ENCODE measurements around the gene PLAAT4.
"Not testable (repeated sequence)": the region's sequence is repeated elsewhere in the genome, so short reads cannot be mapped to it uniquely, and the experiment has no call there.

Gene PLAAT4

DNA sequence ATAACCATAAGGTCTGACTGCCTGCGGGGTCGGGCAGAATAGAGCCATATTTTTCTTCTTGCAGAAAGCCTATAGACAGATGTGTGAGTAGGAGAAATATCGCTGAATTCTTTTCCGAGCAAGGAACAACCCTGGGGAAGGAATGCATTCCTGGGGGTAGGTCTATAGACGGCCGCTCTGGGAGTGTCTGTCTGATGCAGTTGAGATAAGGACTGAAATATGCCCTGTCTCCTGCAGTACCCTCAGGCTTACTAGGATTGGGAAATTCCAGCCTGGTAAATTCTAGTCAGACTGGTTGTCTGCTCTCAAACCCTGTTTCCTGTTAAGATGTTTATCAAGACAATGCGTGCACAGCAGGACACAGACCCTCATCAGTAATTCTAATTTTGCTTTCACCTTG is 44.6 kb downstream of the PLAAT4 start:
- Mint-ChIP-seq H3K27me3 (peaks cover 13% of the 10 kb centered on the region), H3K36me3 (ENCODE audit: low read depth) (peaks cover 20% of the 10 kb centered on the region), H3K9me3 (peaks cover 22% of the 10 kb centered on the region)
- H3K4me3 Mint-ChIP-seq; H3K27ac Mint-ChIP-seq; intact Hi-C loops (cut with micrococcal nuclease); H3K4me1 Mint-ChIP-seq (ENCODE audit: low read depth): not testable (repeated sequence)

DNA sequence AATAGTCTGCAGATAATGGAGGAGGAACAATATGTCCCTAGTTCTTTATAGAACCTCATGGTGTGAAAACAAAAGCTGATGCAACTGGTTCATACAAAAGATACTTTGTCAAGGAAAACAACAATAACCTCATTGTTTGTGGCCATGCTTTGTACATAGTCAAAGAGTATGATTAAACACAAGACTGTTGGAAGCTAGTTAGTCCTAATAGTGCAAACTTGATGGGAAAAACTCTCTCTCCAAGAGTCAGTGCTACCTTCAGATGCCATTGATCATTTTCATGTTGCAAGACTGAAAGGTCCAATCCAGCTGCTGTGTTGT is 46.7 kb downstream of the PLAAT4 start:
- no peaks in the 10 kb centered on the region for H3K4me1 Mint-ChIP-seq (ENCODE audit: low read depth)
- no peak overlapping the region for H3K4me3 Mint-ChIP-seq
- peaks cover 20% of the 10 kb centered on the region for H3K36me3 Mint-ChIP-seq (ENCODE audit: low read depth)
- peaks cover 13% of the 10 kb centered on the region for H3K27me3 Mint-ChIP-seq
- no peak overlapping the region for H3K27ac Mint-ChIP-seq
- peaks cover 22% of the 10 kb centered on the region for H3K9me3 Mint-ChIP-seq
- intact Hi-C loops (cut with micrococcal nuclease), result no loop called here

DNA sequence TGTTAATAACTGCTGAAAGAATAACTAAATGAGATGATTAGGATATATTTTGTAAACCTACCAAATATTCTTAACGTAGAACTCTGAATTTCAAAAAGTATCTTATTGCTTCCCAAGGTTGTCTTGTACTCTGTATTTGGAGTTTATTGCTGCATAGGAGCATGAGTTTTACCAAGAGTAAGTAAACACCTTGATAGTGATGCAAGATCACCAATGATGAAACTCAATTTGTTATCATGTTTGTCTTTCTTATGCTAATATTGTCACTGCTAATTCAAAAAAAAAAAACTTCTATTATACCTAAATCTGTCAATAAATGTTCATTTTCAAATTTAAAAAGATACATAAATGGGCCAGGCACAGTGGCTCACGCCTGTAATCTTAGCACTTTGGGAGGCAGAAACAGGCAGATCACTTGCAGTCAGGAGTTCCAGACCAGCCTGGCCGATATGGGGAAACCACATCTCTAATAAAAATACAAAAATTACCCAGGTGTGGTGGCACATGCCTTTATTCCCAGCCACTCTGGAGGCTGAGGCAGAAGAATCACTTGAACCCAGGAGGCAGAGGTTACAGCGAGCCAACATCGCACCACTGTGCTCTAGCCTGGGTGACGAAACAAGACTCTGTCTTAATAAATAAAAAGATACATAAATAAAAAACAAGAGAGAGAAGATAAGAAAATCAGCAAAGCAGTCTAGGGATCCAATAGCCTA is 50.0 kb downstream of the PLAAT4 start:
- intact Hi-C loops (cut with micrococcal nuclease), result no loop called here
- H3K27ac Mint-ChIP-seq, result no peak overlapping the region
- no peak overlapping the region for H3K4me3 Mint-ChIP-seq
- H3K9me3 Mint-ChIP-seq, result peaks cover 9% of the 10 kb centered on the region
- H3K27me3 Mint-ChIP-seq, result peaks cover 26% of the 10 kb centered on the region
- peaks cover 7% of the 10 kb centered on the region for H3K36me3 Mint-ChIP-seq (ENCODE audit: low read depth)
- no peaks in the 10 kb centered on the region for H3K4me1 Mint-ChIP-seq (ENCODE audit: low read depth)

- no peak overlapping the region for H3K27ac Mint-ChIP-seq
- H3K4me1 Mint-ChIP-seq (ENCODE audit: low read depth), result peaks cover 9% of the 10 kb centered on the region
- no peak overlapping the region for H3K4me3 Mint-ChIP-seq
- intact Hi-C loops (cut with micrococcal nuclease), result no loop called here
- H3K9me3 Mint-ChIP-seq, result no peaks in the 10 kb centered on the region
- peaks cover 18% of the 10 kb centered on the region for H3K27me3 Mint-ChIP-seq
- no peaks in the 10 kb centered on the region for H3K36me3 Mint-ChIP-seq (ENCODE audit: low read depth)
These were observed 52.4 kb downstream of the PLAAT4 start for GRCh38 chr11:63589000-63589399.

DNA sequence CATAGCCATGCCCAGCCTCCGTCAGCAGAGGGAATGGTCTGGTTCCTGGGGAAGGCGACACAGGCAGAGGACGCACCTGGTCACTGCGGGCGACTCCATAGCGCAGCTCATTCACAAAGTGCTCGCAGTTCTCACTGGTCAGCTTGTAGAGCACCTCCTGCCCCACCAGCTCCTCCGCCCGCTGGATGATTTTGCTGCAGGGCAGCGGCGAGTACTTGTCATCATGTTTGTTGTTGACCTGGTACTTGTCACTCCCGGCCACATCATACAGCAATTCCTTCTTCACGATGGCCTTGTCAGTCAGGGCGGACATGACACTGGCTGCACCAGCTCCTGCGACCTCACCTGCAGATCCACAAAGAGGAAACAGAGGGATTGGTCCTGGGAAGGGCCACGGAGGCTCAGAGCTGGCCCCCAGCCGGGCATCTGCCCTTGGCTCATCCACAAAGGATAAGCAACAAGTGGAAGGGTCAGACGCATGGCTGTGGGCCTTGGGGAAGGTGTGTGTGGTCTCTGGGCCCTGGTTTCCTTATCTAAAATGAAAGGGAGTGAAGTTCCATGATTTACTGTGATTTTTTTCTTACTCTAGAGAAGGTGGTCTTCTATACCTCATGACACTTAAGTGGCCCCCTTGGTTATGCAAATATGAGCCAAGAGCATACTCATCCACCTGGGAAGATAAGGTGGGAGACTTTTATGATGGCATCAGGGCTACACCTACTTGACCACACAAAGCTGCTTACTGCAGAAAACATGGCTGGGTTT is 53.6 kb downstream of the PLAAT4 start:
- intact Hi-C loops (cut with micrococcal nuclease), result loop anchor here (5.0 kb wide), 1 partner anchor 108 kb away; no protein-coding TSS in a partner anchor
- Mint-ChIP-seq H3K27me3 (peaks cover 18% of the 10 kb centered on the region), H3K9me3 (no peaks in the 10 kb centered on the region), H3K27ac (no peak overlapping the region), H3K4me3 (no peak overlapping the region), H3K4me1 (ENCODE audit: low read depth) (peaks cover 18% of the 10 kb centered on the region), H3K36me3 (ENCODE audit: low read depth) (peaks cover 6% of the 10 kb centered on the region)

DNA sequence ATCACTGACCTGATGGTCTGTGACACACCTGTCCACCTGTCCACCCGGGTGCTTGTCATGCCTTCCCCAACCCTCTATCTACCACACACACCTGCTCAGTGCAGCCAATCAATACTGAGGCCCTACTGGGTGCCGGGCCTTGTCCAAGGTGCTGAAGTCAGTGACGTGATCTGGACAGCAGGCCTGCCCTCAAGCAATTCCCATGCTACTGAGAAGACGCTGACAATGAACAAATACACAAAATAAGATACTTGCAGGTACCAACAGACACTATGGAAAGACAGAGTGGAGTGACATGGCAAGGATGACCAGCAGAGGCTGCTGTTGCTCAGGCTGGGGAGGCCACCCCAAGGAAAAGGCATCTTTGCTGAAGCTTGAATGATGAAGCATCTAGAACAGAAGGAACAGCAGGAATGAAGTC is 56.4 kb downstream of the PLAAT4 start:
- no peak overlapping the region for H3K27ac Mint-ChIP-seq

DNA sequence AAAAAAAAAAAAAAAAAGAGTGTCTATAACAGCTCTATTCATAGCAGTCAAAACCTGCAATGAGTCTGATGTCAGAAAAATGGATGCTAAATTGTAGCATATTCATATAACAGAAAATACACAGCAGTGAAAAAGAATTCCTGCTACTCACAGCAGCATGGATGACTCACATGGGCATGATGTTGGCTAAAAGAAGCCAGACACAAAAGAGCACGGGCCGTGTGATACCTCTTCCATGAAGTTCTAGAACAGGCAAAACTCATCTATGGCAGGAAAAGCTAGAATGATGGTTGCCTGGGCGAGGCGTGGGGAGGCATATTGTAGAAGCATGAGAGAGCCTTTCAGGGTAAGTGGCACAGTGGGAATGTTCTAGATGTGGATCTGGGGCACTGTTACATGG is 58.7 kb downstream of the PLAAT4 start:
- H3K4me1 Mint-ChIP-seq (ENCODE audit: low read depth), result peaks cover 22% of the 10 kb centered on the region
- no peaks in the 10 kb centered on the region for H3K9me3 Mint-ChIP-seq
- no peak overlapping the region for H3K27ac Mint-ChIP-seq
- intact Hi-C loops (cut with micrococcal nuclease), result no loop called here
- H3K27me3 Mint-ChIP-seq, result peaks cover 20% of the 10 kb centered on the region
- no peak overlapping the region for H3K4me3 Mint-ChIP-seq
- H3K36me3 Mint-ChIP-seq (ENCODE audit: low read depth), result peaks cover 6% of the 10 kb centered on the region

More for the DNA sequence above, 56.4 kb downstream of the PLAAT4 start:
- Mint-ChIP-seq H3K36me3 (ENCODE audit: low read depth) (peaks cover 6% of the 10 kb centered on the region), H3K4me1 (ENCODE audit: low read depth) (peaks cover 22% of the 10 kb centered on the region), H3K9me3 (no peaks in the 10 kb centered on the region), H3K27me3 (peaks cover 18% of the 10 kb centered on the region), H3K4me3 (no peak overlapping the region)
- intact Hi-C loops (cut with micrococcal nuclease), result loop anchor here (1.0 to 5.0 kb wide), 2 partner anchors 43 to 111 kb away; no protein-coding TSS in a partner anchor

All from dendritic cell treated with granulocyte-macrophage colony-stimulating factor and Interleukin-4, amounts not matched to agents 40 ng/mL and 50 ng/mL, for 4 days (primary cell).